Amniotic epithelial cell (primary cell): ENCODE data around the gene MCAM.

Experiments
- DNase-seq: peaks from one replicate; pipeline ENCODE4 v3.0.0-alpha.2; 2010; ENCODE audit warnings: low read depth

The MCAM gene

GRCh38 chr11:119307219-119307618 lies 9.7 kb downstream of the MCAM start:
- DNase-seq, result no peak

- DNase-seq, result peak; percentile 90
Observed at GRCh38 chr11:119306373-119306890, 10.5 kb downstream of the MCAM start.

- DNase-seq, result no peak
Observed at GRCh38 chr11:119305556-119306372, 11.2 kb downstream of the MCAM start.

- no peak for DNase-seq
Observed at GRCh38 chr11:119303227-119303718, 13.7 kb downstream of the MCAM start.

- DNase-seq, result no peak
Observed at GRCh38 chr11:119300198-119300964, 16.5 kb downstream of the MCAM start.

GRCh38 chr11:119299416-119299815 lies 17.5 kb downstream of the MCAM start:
- DNase-seq, result no peak

GRCh38 chr11:119298726-119299125 lies 18.2 kb downstream of the MCAM start:
- DNase-seq, result no peak

GRCh38 chr11:119297938-119298337 lies 19.0 kb downstream of the MCAM start:
- no peak for DNase-seq

GRCh38 chr11:119295178-119295577 lies 21.8 kb downstream of the MCAM start:
- no peak for DNase-seq

GRCh38 chr11:119293461-119293860 lies 23.5 kb downstream of the MCAM start:
- DNase-seq, result no peak

- no peak for DNase-seq
Observed at GRCh38 chr11:119290894-119291497, 25.9 kb downstream of the MCAM start.

GRCh38 chr11:119288219-119288618 lies 28.7 kb downstream of the MCAM start:
- DNase-seq, result no peak

- no peak for DNase-seq
Observed at GRCh38 chr11:119285431-119285830, 31.5 kb downstream of the MCAM start.

- DNase-seq, result peak; percentile 46
Observed at GRCh38 chr11:119284344-119285157, 32.4 kb downstream of the MCAM start.

- DNase-seq, result peak; percentile 92
Observed at GRCh38 chr11:119282495-119282894, 34.4 kb downstream of the MCAM start.

GRCh38 chr11:119277660-119278059 lies 39.3 kb downstream of the MCAM start:
- no peak for DNase-seq

GRCh38 chr11:119273721-119274120 lies 43.2 kb downstream of the MCAM start:
- DNase-seq, result no peak

GRCh38 chr11:119267645-119268044 lies 49.3 kb downstream of the MCAM start:
- no peak for DNase-seq

- no peak for DNase-seq
Observed at GRCh38 chr11:119266517-119267255, 50.2 kb downstream of the MCAM start.

- no peak for DNase-seq
Observed at GRCh38 chr11:119266063-119266462, 50.9 kb downstream of the MCAM start.
